Measurements from ENCODE around the gene QSER1. TPM values are rescaled to one million over a fixed set of nuclear protein-coding genes. Genes with fewer than 3 reads are reported as not detected.

QSER1 gene
- total RNA-seq, 1 donor from 2014 or later: 75.3 TPM

GRCh38 chr11:32939046-32939445, 46.4 kb downstream of the QSER1 start:
- H3K4me1 Mint-ChIP-seq (ENCODE audit: low read depth, unreplicated experiment): peaks cover 3% of the 10 kb centered on the region
- no peak overlapping the region for H3K4me3 Mint-ChIP-seq (ENCODE audit: unreplicated experiment)
- H3K36me3 Mint-ChIP-seq (ENCODE audit: unreplicated experiment): peaks cover 8% of the 10 kb centered on the region
- H3K9me3 Mint-ChIP-seq (ENCODE audit: unreplicated experiment): no peaks in the 10 kb centered on the region
- no peak for DNase-seq
- TF ChIP-seq CTCF (IDR thresholded peaks at IDR 0.05; ENCODE audit: partially characterized antibody, unreplicated experiment): no peak
- no peaks in the 10 kb centered on the region for H3K27me3 Mint-ChIP-seq (ENCODE audit: unreplicated experiment)
- H3K27ac Mint-ChIP-seq (ENCODE audit: unreplicated experiment): no peak overlapping the region

GRCh38 chr11:32939866-32940265, 47.3 kb downstream of the QSER1 start:
- no peak overlapping the region for H3K4me3 Mint-ChIP-seq (ENCODE audit: unreplicated experiment)
- no peaks in the 10 kb centered on the region for H3K9me3 Mint-ChIP-seq (ENCODE audit: unreplicated experiment)
- H3K27ac Mint-ChIP-seq (ENCODE audit: unreplicated experiment): no peak overlapping the region
- H3K36me3 Mint-ChIP-seq (ENCODE audit: unreplicated experiment): no peaks in the 10 kb centered on the region
- DNase-seq: no peak
- H3K4me1 Mint-ChIP-seq (ENCODE audit: low read depth, unreplicated experiment): peaks cover 3% of the 10 kb centered on the region
- TF ChIP-seq CTCF (IDR thresholded peaks at IDR 0.05; ENCODE audit: partially characterized antibody, unreplicated experiment): no peak
- no peaks in the 10 kb centered on the region for H3K27me3 Mint-ChIP-seq (ENCODE audit: unreplicated experiment)

- peaks cover 3% of the 10 kb centered on the region for H3K4me1 Mint-ChIP-seq (ENCODE audit: low read depth, unreplicated experiment)
- TF ChIP-seq CTCF (IDR thresholded peaks at IDR 0.05; ENCODE audit: partially characterized antibody, unreplicated experiment): no peak
- no peaks in the 10 kb centered on the region for H3K27me3 Mint-ChIP-seq (ENCODE audit: unreplicated experiment)
- H3K4me3 Mint-ChIP-seq (ENCODE audit: unreplicated experiment): no peak overlapping the region
- no peaks in the 10 kb centered on the region for H3K9me3 Mint-ChIP-seq (ENCODE audit: unreplicated experiment)
- DNase-seq: no peak
- no peaks in the 10 kb centered on the region for H3K36me3 Mint-ChIP-seq (ENCODE audit: unreplicated experiment)
- no peak overlapping the region for H3K27ac Mint-ChIP-seq (ENCODE audit: unreplicated experiment)
Measured at GRCh38 chr11:32940865-32941264, 48.3 kb downstream of the QSER1 start.

GRCh38 chr11:32947978-32948377, 55.4 kb downstream of the QSER1 start:
- TF ChIP-seq CTCF (IDR thresholded peaks at IDR 0.05; ENCODE audit: partially characterized antibody, unreplicated experiment): no peak
- Mint-ChIP-seq H3K27me3 (ENCODE audit: unreplicated experiment) (no peaks in the 10 kb centered on the region), H3K27ac (ENCODE audit: unreplicated experiment) (peak overlapping the region; percentile 19), H3K4me1 (ENCODE audit: low read depth, unreplicated experiment) (no peaks in the 10 kb centered on the region), H3K4me3 (ENCODE audit: unreplicated experiment) (no peak overlapping the region), H3K36me3 (ENCODE audit: unreplicated experiment) (peaks cover 5% of the 10 kb centered on the region), H3K9me3 (ENCODE audit: unreplicated experiment) (no peaks in the 10 kb centered on the region)
- DNase-seq: no peak

GRCh38 chr11:32949739-32950138, 57.1 kb downstream of the QSER1 start:
- no peak for DNase-seq
- H3K4me3 Mint-ChIP-seq (ENCODE audit: unreplicated experiment): no peak overlapping the region
- H3K27me3 Mint-ChIP-seq (ENCODE audit: unreplicated experiment): no peaks in the 10 kb centered on the region
- no peak overlapping the region for H3K27ac Mint-ChIP-seq (ENCODE audit: unreplicated experiment)
- H3K4me1 Mint-ChIP-seq (ENCODE audit: low read depth, unreplicated experiment): no peaks in the 10 kb centered on the region
- TF ChIP-seq CTCF (IDR thresholded peaks at IDR 0.05; ENCODE audit: partially characterized antibody, unreplicated experiment): no peak
- H3K9me3 Mint-ChIP-seq (ENCODE audit: unreplicated experiment): no peaks in the 10 kb centered on the region
- H3K36me3 Mint-ChIP-seq (ENCODE audit: unreplicated experiment): peaks cover 5% of the 10 kb centered on the region
